CD4-positive, alpha-beta T cell treated with Interleukin-4 for 1 hour (primary cell): ENCODE results near the gene DDA1.

Experiments used
- DNase-seq, 2 donors: peaks; one replicate each; pipeline ENCODE4 v3.0.0-alpha.2; 2020 to 2022

The DDA1 gene

DNA sequence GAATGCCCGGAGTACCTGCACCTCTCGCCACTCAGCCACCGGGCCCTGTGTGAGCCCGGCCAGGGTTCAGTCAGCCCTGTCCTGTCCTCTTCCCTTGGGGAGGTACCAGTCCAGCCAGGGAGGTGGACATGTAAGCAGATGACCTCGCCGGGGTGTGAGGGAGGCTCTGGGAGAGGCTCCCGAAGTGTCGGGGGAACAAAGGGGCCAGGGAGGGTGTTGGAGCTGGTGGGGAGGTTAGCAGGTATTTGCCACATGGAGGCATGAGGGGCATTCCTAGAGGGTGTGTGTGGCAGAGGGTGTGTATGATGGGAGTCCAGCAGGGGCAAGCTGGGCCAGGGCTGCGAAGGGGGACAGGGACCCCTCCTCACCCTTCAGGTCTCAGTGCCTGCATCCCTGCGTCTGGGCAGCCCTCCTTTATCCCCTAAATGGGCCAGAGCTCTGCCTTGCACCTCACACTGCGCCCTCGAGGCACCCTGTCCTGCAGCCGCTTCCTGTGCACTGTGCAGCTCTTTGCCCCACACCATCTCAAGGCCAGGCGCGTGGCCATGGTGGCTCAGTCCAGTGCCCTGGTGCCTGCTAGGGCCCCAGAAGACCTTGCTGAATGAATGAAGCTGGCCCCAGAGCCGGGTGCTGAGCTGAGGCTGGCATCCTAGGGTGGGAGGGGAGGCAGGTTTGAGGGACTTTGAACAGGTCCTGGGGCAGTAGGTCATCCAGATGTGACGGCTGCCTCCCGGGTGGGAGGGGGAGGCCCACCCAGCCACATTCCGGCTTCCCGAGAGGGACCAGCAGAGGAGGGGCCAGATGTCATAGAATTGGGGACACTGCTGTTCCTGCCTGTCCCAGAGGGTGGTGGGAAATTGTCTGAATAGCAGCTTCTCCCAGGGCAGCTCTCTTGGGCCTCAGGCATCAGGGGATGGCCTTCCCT, 3.1 kb downstream of the DDA1 start:
- DNase-seq, result no peak

DNA sequence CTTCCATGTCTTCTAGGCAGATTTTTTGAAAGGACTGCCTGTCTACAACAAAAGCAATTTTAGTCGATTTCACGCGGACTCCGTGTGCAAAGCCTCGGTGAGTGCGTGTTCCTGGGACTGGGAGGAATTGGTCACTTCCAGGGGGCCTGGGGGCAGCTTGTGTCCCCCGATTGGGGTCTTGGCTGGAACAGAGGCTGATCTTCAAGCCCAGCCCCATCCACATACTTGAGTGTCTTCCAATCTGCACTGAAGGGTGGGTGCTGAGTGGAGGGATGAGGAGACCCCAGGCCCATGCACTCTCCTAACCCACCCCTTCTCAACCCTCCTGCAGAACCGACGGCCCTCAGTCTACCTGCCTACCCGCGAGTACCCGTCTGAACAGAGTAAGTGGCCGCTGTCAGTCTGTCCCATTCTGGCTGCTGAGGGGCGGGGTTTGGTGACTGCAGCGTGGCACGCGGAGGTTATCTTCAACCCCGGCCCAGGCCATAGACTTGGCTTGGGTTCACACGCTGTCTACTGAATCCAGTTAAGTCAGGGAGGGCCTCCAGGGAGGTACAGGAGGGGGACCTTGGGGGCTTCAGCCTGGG, 4.7 kb downstream of the DDA1 start:
- no peak for DNase-seq

DNA sequence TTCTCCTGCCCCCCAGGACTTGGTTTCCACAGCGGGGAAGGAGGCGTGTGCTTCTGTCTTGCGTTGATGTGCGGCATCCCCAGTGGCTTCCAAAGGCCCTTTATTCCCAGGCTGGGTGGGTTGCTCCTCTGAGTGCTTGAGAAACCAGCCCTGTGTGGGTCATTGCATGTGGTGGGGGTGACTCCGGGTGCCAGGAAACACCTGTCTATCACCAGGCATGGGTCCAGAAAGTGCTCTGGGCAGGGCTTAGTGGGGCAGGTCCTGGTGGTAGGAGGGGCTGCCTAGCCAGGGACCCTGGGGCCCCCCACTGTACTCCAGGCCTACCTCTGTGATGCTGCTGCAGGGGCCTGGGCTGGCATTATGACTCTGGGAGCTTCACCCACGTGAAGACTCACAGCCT, 9.6 kb downstream of the DDA1 start:
- DNase-seq, result no peak

DNA sequence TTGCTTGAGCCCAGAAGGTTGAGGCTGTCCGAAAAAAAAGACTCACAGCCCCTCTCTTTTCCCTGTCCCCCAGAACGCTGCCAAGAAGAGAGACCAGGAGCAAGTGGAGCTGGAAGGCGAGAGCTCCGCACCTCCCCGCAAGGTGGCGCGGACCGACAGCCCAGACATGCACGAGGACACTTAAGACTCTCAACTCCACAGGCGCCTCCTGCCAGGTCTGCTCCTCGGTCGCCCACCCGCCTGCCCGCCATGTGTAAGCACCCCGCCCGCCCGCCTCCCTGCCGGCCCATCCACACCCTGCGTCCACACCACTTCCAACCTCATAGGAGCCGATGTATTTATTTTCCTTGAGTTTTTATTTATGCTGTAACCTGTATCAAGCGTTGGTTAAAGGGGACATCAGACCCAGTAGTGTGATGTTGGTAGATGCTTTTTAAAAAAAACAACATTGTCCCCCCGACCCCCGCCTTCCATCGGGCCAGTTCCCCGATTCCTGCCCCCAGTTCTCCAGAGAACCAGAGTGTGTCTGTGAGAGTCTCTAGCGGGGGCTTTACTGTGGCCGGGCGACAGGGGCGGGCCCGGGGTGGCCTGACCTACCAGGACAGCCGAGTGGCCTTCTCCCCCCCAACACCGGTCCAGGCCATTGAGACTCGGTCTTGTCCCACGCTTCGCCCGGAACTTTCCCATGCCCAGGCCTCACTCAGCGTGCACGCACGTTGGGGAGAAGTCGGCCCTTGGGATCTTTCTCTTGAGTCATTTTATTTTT, 10.3 kb downstream of the DDA1 start:
- no peak for DNase-seq

DNA sequence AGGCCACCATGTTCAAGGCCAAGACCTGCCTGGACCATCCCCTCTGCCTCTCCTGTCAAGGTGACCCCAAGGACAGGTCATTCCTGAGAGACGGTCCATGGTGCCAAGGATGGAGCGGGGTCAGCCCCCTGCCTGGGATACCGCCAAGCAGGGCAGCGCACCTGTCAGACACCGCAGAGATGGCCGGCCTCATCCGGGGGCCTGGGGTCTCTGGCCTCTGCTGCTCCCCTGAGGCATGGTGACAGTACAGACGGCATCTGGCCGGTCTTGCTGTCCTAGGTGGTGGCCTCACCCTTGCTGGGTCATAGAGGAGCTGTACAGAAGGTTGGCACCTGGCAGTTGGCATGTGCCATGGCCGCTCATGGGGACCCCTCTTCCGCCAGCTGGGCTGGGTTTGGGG, 11.1 kb downstream of the DDA1 start:
- no peak for DNase-seq

DNA sequence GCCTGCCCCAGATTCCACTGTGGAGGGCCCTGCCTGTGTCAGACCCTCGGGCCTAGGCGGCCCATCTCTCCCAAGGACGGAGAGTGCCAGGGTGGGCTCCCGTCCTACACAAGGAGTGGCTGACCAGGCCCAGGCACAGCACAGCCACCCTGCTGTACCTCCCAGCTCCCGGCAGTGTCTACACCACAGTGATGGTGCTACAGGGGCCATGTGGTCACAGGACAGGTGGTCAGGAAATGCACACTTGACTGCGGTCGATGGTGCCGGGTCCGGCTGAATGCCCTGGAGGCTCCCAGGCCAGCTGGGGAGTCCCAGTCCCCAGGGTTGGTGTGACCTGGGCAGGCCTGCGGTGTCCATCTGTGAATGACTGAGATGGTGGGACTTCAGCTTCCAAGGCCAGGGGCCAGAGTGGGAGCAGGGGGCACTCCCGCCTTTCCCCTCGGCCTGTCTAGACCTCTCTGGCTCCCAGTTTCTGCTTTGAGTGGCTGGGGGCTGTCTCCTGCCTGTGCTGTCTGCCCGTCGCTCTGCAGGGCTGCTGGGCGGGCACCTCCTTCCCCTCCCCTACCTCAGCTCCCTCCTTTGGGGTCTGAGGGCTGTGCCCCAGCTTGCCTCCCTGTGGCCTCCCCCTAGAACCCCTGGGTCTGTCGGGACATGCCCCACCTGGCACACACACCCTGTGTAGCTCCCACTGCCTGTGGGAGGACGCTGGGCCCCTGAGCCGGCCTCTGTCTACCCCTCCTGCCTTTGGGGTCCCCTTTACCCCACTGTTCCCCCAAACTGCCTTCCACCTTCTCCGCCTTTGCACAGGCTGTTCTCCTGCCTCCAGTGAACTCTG, 12.5 kb downstream of the DDA1 start:
- no peak for DNase-seq

DNA sequence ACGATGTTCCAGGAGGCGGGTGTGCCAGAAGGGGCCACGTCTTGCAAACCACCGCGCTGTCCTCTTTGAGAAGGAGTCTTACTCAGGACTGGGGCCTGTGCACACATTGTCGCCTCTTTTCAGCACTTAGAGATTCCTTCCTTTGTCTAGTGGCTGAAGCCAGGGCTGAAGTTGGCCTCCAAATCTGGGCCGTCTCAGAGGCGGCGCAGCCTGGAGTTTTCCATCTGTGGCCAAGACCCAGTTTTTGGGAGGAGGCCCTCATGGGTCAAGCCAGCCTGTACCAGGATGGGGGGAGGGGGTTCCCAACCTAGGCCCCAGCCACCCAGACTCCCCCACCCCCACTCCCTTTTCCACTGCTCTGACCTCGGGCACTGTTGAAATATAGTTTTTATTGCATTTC, 13.5 kb downstream of the DDA1 start:
- no peak for DNase-seq

DNA sequence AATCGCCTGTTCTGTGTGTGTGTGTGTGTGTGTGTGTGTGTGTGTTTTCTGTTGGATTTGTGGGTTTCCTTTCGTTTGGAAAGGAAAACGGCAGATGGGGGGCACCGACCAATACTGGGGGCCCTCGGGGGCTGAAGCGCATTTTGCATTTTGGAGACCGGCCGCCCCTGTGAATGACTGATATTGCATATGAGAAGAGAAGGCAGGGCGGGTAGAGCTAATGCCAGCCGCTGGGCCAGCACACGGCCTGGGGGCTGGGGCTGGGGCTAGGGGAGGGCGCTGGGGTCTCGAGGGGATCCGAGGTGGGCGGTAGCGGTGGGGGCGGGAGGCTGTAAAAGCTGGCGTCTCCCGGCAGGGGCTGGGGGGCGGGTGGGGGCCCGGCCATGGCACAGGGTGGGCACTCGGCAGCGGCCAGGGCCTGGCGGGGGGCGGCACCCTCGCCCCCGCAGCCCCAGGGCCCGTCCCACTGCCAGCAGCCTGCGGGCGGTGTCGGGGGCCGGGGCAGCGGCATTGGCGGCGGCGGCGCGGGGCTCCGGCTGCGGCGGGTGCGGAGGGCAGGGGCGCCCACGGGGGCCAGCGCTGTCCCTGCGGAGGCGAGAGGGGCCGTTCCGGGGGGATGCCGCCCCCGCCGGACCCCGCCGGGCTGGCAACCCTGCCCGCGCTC, 14.1 kb downstream of the DDA1 start:
- DNase-seq, result no peak

DNA sequence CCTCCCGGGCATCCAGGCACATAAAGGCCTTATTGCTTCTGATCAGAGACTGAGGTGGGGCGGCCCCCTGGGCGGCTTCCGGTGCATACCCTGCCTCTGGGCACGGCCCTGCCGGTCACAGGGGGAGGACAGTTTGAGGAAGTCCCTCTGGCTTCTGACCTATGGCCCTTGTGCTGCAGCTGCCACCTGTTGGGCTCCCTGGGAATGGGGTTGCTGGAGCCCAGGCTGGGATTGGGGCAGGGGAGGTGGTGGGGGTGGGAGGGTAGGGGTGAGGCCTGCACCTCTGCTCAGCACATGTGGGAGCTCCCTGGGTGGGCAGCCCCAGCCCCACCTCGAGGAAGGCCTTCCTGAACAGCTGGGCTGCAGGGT, 14.6 kb downstream of the DDA1 start:
- no peak for DNase-seq

DNA sequence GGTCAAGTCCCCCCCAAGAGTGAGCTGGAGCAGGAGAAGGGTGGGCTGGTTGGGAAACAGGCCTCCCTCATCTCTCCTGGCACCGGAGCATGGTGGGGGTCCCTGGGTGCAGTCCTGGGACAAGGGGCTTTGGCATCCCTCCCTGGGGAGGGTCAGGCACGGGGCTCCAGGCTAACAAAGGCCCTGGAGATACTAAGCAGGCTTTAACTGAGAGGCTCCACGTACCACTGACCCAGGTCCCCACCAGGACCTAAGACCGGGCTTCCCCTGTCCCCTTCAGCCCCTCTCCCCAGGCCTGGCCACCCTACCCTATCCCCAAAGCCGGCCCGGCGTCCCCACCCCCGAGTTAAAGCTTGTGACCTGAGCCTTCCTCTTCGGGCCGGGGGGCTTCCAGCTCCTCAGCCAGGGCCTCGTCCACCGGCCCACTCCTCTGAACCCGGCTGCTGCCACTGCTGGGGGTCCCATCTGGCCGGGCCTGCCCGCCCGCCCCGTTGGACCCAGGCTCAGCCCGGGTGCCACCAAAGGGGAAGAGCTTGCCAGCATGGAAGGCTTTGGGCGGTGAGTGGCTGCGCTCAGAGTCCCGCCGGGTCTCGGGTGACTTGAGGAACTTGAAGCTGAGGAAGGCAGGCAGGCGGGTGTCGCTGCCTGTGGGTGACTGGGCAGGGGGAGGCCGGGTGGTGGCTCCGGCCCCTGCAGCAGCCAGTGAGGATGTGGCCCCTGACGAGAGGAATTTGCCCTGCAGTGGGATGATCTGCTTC, 15.2 kb downstream of the DDA1 start:
- DNase-seq, result no peak

DNA sequence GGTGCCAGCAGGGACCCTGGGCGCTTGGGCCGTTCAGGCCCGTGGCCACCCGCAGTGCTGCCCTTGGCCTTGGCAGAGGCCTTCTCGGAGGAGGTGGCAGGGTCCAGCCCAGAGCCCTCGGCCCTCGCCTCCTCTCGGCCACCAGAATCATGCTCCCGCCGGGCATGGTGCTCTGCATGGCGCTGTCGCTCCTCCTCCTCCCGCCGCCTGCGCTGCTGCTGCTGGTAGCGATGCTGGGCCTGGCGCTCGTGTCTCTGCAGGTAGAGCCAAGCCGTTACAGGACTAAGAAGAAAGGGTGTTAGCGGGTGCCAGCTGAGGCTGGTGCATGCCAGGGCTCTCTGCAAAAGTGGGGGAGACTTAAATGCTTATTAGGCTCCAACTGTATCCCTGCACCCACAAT, 15.8 kb downstream of the DDA1 start:
- DNase-seq, result no peak

DNA sequence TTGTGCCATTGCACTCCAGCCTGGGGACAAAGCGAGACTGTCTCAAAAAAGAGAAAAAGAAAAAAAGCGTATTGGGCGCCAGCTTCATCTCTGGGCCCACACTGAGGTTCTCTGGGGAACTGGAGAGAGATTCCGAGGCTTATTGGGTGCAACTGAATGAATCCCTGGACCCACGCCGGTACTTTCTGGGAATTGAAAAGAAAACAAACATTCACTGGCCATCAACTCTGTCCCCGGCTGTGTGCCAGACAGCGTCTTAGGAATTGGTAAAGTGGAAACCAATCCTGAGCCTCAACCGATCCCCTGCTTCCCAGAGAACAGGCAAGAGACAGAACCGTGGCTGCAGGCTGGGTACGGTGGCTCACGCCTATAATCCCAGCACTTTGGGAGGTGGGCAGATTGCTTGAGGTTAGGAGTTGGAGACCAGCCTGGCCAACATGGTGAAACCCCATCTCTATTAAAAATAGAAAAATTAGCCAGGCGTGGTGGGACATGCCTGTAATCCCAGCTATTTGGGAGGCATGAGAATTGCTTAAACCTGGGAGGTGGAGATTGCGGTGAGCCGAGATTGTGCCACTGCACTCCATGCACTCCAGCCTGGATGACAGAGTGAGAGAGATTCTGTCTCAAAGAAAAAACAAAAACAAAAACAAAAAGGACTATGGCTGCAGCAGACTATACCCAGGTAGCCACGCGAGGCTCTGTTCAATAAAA, 16.7 kb downstream of the DDA1 start:
- DNase-seq, result no peak

DNA sequence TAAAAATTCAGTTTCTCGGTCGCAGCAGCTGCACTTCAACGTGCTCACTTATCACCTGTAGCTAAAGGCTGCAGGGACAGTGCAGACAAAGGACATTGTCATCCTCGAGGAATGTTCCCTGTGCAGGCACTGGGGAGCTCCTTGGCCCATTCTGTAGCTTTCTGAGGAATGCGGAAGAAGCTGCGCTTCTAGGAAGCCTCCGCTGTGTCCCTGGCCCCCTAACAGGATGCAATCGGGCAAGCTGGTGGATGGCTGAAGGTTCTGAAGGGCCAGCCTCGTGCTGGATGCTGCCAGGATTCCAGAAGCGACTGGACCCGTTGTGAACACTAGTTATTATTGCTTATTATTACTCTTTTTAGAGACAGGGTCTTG, 17.2 kb downstream of the DDA1 start:
- no peak for DNase-seq

DNA sequence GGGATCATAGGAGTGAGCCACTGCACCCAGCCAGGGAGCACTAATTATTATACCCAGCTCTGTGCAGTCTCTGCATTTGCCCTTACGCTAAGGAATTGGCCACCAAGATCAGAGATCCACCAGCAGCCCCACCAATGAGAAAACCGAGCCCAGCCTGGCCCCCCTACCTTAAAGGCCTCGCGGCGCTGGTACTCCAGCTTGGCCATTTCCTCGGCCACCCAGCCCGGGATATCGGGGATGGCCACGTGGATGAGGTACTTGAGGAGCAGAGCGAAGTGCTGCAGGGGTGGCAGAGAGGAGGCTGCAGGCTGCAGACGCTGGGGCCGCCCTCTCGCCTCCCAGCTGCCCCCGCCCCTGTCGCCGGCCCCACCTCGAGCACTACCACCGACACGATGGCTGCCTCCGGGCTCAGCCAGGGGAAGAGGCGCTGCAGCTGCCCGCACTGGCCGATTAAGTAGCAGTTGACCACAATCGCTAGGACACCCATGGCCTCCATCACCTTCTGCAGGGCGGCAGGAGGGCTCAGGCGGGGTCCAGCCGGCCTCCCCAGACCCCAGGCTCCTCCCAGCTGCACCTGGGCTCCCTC, 17.8 kb downstream of the DDA1 start:
- DNase-seq, result no peak

DNA sequence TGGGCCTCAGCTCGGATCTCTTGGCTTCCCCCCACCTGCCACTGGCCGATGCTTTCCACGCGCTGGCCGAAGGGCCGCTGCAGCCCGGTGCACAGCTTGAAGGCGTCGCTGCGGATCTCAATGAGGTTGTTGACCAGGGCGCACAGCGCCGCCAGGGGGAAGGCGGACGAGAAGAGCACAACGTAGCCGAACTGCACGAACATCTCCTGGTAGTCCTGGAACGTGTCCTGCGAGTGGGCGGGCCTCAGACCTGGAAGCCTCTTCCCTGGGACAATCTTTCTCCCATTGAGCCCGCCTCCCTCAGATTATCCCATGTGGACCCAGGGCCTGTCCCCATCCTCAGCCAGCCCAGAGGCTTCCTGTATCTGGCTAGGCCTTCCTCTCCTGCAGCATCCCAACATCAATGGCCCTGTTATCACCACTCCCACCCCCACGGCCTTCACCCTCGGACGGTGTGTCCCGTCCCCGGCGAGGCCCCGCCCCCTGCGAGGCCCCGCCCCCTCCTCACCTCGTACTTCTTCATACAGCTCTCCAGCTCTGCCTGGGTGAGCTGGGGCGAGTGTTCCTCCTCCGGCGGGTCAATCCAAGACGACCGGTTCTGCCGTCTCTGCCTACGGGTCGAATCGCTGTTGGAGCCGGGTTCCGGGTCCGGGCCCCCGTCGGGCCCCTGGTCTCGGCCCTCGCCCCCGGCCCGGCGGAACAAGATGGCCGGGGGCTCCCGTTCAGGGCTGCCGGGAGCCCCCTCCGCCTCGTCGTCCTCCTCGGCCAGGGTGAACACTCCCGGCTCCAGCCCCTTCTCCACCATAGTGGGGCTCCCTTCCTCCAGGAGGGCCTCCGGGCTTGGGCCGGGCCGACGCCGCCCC, 18.5 kb downstream of the DDA1 start:
- peak; percentile 58 to 71 for DNase-seq

DNA sequence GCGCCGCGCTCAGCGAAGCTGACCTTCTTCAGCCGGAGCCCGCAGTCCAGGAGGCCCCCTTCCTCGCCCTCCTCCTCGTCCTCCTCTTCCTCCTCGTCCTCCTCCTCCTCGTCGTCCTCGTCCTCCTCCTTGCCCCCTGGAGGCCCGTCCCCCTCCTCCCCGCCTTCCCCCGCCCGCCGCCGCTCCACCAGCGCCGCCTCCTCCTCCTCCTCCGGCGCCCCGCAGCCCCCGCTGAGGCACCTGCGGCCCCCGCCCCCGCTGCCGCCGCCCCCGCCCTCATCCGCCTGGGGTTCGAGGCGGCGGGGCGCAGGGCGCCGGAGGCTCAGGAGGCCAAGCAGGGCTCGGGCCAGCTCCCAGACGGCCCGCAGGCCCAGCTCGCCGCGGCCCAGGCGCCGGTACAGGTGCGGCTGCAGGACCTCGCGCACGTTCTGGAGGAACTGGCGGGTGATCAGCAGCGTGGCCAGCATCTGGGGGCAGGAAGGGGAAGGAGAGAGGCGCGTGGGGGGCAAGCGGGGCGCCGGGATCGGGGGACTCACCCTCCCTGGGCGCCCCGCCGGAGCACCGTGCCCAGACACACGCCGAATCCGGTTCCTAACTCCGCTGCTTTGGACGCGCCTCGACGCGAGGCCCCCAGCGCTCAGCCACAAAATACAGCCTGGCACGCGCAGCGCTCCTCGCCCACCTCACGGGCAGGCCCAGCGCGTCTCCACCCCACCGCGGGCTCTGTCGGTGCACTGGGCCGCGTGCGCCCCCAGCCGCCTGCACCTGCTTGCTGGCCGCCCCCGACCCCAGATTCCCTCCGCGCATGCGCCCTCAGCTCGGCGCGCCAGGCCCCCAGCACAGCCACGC, 19.4 kb downstream of the DDA1 start:
- DNase-seq, result peak in 1 of 2 donors; percentile 50

DNA sequence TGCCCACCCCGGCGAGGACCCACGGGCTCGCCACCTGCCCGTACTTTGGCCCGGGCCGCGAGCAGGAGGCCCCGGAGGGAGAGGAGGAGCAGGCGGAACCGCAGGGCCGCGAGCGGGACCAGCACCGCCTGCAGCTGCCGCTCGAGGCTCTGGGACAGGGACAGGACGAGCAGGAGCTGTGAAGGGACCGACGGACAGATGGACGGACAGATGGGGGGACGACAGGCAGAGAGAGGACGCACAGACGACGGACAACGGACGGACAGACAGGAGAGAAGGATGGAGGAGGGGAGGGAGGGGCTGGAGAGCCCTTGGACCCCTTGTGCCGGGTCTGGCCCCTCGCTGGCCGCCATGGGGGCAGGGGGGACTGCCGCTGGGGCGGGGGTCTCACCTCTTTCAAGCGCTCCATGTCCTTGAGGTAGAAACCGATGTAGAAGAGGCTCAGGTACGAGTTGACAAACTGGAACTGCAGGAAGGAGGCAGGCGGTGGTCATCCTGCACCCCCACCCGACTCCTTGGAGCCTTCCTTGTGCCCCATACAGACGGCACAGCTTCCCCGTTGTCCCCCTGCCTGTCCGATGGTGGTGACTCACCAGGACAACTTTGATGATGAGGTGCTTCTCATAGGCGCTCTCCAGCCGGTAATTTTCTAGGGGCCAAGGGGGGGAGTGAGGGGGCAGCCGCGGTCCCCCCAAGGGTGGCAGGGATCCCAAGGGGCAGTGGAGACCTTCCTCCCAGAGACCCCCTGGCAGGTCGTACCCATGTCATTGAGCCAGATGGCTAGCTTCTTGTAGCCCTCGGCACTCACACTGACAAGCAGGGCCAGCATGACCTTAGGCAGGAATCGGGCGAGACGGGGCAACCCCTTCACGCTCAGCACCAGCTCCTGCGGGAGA, 20.3 kb downstream of the DDA1 start:
- no peak for DNase-seq
